H9 (cell line): ENCODE data around the gene PRKCA. TPM values are rescaled to one million over a fixed set of nuclear protein-coding genes. Genes with fewer than 3 reads are reported as not detected.

Experiments
- DNase-seq: peaks from one replicate; pipeline ENCODE4 v3.0.0-alpha.2; 2017
- H2AFZ ChIP-seq: one replicate; pipeline ENCODE4 v1.6.1; 2013; ENCODE audit warnings: mild to moderate bottlenecking, low read length, control low read depth, moderate library complexity
- H2AK5ac ChIP-seq: 2 replicates; pipeline ENCODE4 v1.6.1; 2013; ENCODE audit warnings: low read length, control low read depth, mixed read lengths; ENCODE audit not compliant: insufficient read length
- H2BK120ac ChIP-seq: one replicate; pipeline ENCODE4 v1.6.1; 2013; ENCODE audit warnings: low read depth, mild to moderate bottlenecking, low read length, control low read depth, inconsistent platforms; ENCODE audit not compliant: poor library complexity, severe bottlenecking
- H2BK12ac ChIP-seq: 2 replicates; pipeline ENCODE4 v1.6.1; 2013; ENCODE audit warnings: low read length, control low read depth, mixed read lengths, low read depth; ENCODE audit not compliant: insufficient read length
- H2BK15ac ChIP-seq: 2 replicates; pipeline ENCODE4 v1.6.1; 2013; ENCODE audit warnings: low read depth, low read length, control low read depth
- H2BK20ac ChIP-seq: one replicate; pipeline ENCODE4 v1.6.1; 2013; ENCODE audit warnings: low read depth, mild to moderate bottlenecking, low read length, control low read depth, inconsistent platforms; ENCODE audit not compliant: poor library complexity, severe bottlenecking
- H2BK5ac ChIP-seq: 2 replicates; pipeline ENCODE4 v1.6.1; 2013; ENCODE audit warnings: low read length, control low read depth, mixed read lengths; ENCODE audit not compliant: insufficient read length
- H3K14ac ChIP-seq: 2 replicates; pipeline ENCODE4 v1.6.1; 2013; ENCODE audit warnings: low read length, control low read depth; ENCODE audit not compliant: insufficient read depth
- H3K18ac ChIP-seq: 2 replicates; pipeline ENCODE4 v1.6.1; 2013; ENCODE audit warnings: low read depth, mild to moderate bottlenecking, mixed read lengths, low read length, control low read depth; ENCODE audit not compliant: insufficient read length
- H3K23ac ChIP-seq: 2 replicates; pipeline ENCODE4 v1.6.1; 2013; ENCODE audit warnings: low read length, control low read depth, mixed read lengths, low read depth; ENCODE audit not compliant: insufficient read length
- H3K23me2 ChIP-seq: 2 replicates; pipeline ENCODE4 v1.6.1; 2013; ENCODE audit warnings: low read depth, mild to moderate bottlenecking, mixed read lengths, low read length, control low read depth; ENCODE audit not compliant: insufficient read length, poor library complexity, severe bottlenecking
- H3K27ac ChIP-seq: 2 replicates; pipeline ENCODE4 v1.5.1; 2013; ENCODE audit warnings: low read length, control low read depth, mixed read lengths, low read depth; ENCODE audit not compliant: insufficient read length
- H3K27me3 ChIP-seq: 2 replicates; pipeline ENCODE4 v1.6.1; 2013; ENCODE audit warnings: low read length, control low read depth, inconsistent platforms; ENCODE audit not compliant: insufficient read depth
- H3K4ac ChIP-seq: 2 replicates; pipeline ENCODE4 v1.6.1; 2013; ENCODE audit warnings: low read depth, mild to moderate bottlenecking, control low read depth, inconsistent platforms, low read length, moderate library complexity
- H3K4me1 ChIP-seq: 2 replicates; pipeline ENCODE4 v1.6.1; 2013; ENCODE audit warnings: low read length, control low read depth, inconsistent platforms; ENCODE audit not compliant: insufficient read depth
- H3K4me2 ChIP-seq: 2 replicates; pipeline ENCODE4 v1.6.1; 2013; ENCODE audit warnings: low read length, control low read depth, mixed read lengths; ENCODE audit not compliant: insufficient read length, insufficient read depth
- H3K56ac ChIP-seq: 2 replicates; pipeline ENCODE4 v1.6.1; 2013; ENCODE audit warnings: low read depth, mild to moderate bottlenecking, mixed read lengths, low read length, control low read depth; ENCODE audit not compliant: insufficient read length
- H3K79me1 ChIP-seq: 2 replicates; pipeline ENCODE4 v1.6.1; 2013; ENCODE audit warnings: low read depth, mild to moderate bottlenecking, moderate library complexity, low read length, control low read depth, inconsistent platforms; ENCODE audit not compliant: insufficient read depth, poor library complexity, severe bottlenecking
- H3K79me2 ChIP-seq: 2 replicates; pipeline ENCODE4 v1.6.1; 2013; ENCODE audit warnings: low read length, control low read depth, inconsistent platforms; ENCODE audit not compliant: insufficient read depth
- H3K9ac ChIP-seq: 2 replicates; pipeline ENCODE4 v1.6.1; 2013; ENCODE audit warnings: low read length, control low read depth, mixed read lengths; ENCODE audit not compliant: insufficient read length; ENCODE audit errors: extremely low read depth
- H3K9me3 ChIP-seq: one replicate; pipeline ENCODE4 v1.6.1; 2013; ENCODE audit warnings: low read depth, low read length, inconsistent platforms; ENCODE audit not compliant: control insufficient read depth
- H3T11ph ChIP-seq: one replicate; pipeline ENCODE4 v1.6.1; 2013; ENCODE audit warnings: mild to moderate bottlenecking, low read length, control low read depth, inconsistent platforms
- H4K20me1 ChIP-seq: one replicate; pipeline ENCODE4 v1.6.1; 2013; ENCODE audit not compliant: control insufficient read depth, insufficient read length, insufficient read depth
- H4K5ac ChIP-seq: 2 replicates; pipeline ENCODE4 v1.6.1; 2013; ENCODE audit warnings: low read depth, mild to moderate bottlenecking, mixed read lengths, low read length, control low read depth; ENCODE audit not compliant: insufficient read length
- H4K8ac ChIP-seq: replicated peaks from 2 replicates; pipeline ENCODE4 v1.6.1; 2013; ENCODE audit warnings: low read length, control low read depth, mixed read lengths, low read depth; ENCODE audit not compliant: insufficient read length
- H4K91ac ChIP-seq: 2 replicates; pipeline ENCODE4 v1.6.1; 2013; ENCODE audit warnings: low read depth, mild to moderate bottlenecking, moderate library complexity, mixed read lengths, low read length, control low read depth; ENCODE audit not compliant: insufficient read length
- H3K27ac Mint-ChIP-seq, 3 experiments: 2 replicates in 2 of 3; 3 replicates in 1 of 3; pipeline ENCODE4 v1.8.0; 2020 to 2021; ENCODE audit warnings: mixed read lengths in 3 of 3, mild to moderate bottlenecking in 1 of 3, moderate library complexity in 1 of 3
- H3K27me3 Mint-ChIP-seq: 2 replicates; pipeline ENCODE4 v1.8.0; 2021; ENCODE audit warnings: low read depth, mild to moderate bottlenecking, moderate library complexity, mixed read lengths
- H3K36me3 Mint-ChIP-seq, 3 experiments: 2 replicates in 2 of 3; 3 replicates in 1 of 3; pipeline ENCODE4 v1.8.0; 2020 to 2021; ENCODE audit warnings: low read depth in 3 of 3, mixed read lengths in 3 of 3; ENCODE audit not compliant: insufficient read depth in 1 of 3
- H3K4me1 Mint-ChIP-seq, 2 experiments: 2 replicates each; pipeline ENCODE4 v1.8.0; 2020; ENCODE audit warnings: mixed read lengths in 2 of 2
- H3K4me3 Mint-ChIP-seq, 2 experiments: 2 replicates in 1 of 2; 3 replicates in 1 of 2; pipeline ENCODE4 v1.8.0; 2020 to 2021; ENCODE audit warnings: mild to moderate bottlenecking in 2 of 2, mixed read lengths in 2 of 2, moderate library complexity in 1 of 2
- H3K9me3 Mint-ChIP-seq, 2 experiments: 2 replicates in 1 of 2; 3 replicates in 1 of 2; pipeline ENCODE4 v1.8.0; 2020; ENCODE audit warnings: mild to moderate bottlenecking in 2 of 2, mixed read lengths in 2 of 2, moderate library complexity in 1 of 2
- CTCF ChIP-seq: fragments of 200-600 bp; sonication (generic); conservative IDR thresholded peaks from 3 replicates; pipeline ENCODE4 v1.8.0; 2021; ENCODE audit warnings: antibody characterized with exemption, mild to moderate bottlenecking
- WGBS: extraction: QIAGEN DNeasy Blood & Tissue Kit; methylation state at CpG from one replicate; pipeline ENCODE4 v1.1.7; 2013; ENCODE audit warnings: missing lambda C conversion rate, low lambda C conversion rate, mixed read lengths; ENCODE audit not compliant: insufficient read length; ENCODE audit errors: extremely low coverage; 5-methylcytosine and 5-hydroxymethylcytosine counted together
- total RNA-seq: library from RNA; stranded (reverse); gene quantifications from 2 replicates; pipeline ENCODE4 v1.2.1, GENCODE V29; 2021

Gene PRKCA
- total RNA-seq, 1 experiment from 2014 or later = 10.5 TPM

GRCh38 chr17:66675991-66676371, 373.6 kb downstream of the PRKCA start:
- Mint-ChIP-seq H3K27me3 (no peaks in the 10 kb centered on the region), H3K4me3 (no peak overlapping the region), H3K4me1 (peaks cover 13 to 20% of the 10 kb centered on the region in 2 experiments), H3K36me3 (peaks cover 0 to 9% (median 2%) of the 10 kb centered on the region in 3 experiments; a peak in 3 of 7 replicates), H3K9me3 (peaks cover 0 to 6% of the 10 kb centered on the region in 2 experiments; a peak in 2 of 5 replicates), H3K27ac (no peak overlapping the region)
- H2AK5ac ChIP-seq = no peak overlapping the region
- H4K91ac ChIP-seq = no peak overlapping the region
- H2BK15ac ChIP-seq = no peak overlapping the region
- H2BK12ac ChIP-seq = no peak overlapping the region
- no peak overlapping the region for H3K23ac ChIP-seq
- H3K4ac ChIP-seq = no peak overlapping the region
- H3K27ac ChIP-seq = no peak overlapping the region
- no peak overlapping the region for H3K56ac ChIP-seq
- TF ChIP-seq CTCF = no peak
- no peaks in the 10 kb centered on the region for H3K23me2 ChIP-seq
- H3K79me2 ChIP-seq = no peaks in the 10 kb centered on the region
- H4K8ac ChIP-seq = no peak overlapping the region
- H3T11ph ChIP-seq = no peak overlapping the region
- H3K27me3 ChIP-seq = no peaks in the 10 kb centered on the region
- no peak overlapping the region for H3K14ac ChIP-seq
- no peaks in the 10 kb centered on the region for H3K9me3 ChIP-seq
- H3K18ac ChIP-seq = no peak overlapping the region
- DNase-seq = no peak
- no peak overlapping the region for H3K4me2 ChIP-seq
- no peaks in the 10 kb centered on the region for H4K20me1 ChIP-seq
- H2BK20ac ChIP-seq = no peak overlapping the region
- no peak overlapping the region for H2BK120ac ChIP-seq
- no CpG with 5 or more reads among the region's 17 CpGs for WGBS
- H3K9ac ChIP-seq = no peak overlapping the region
- H3K4me1 ChIP-seq = no peaks in the 10 kb centered on the region
- no peak overlapping the region for H4K5ac ChIP-seq
- no peak overlapping the region for H2AFZ ChIP-seq
- no peaks in the 10 kb centered on the region for H3K79me1 ChIP-seq
- H2BK5ac ChIP-seq = no peak overlapping the region
